Peyer's patch (tissue), 4 donors: ENCODE data around the gene NT5DC3. TPM values are rescaled to one million over a fixed set of nuclear protein-coding genes. Genes with fewer than 3 reads are reported as not detected.

Experiments
- DNase-seq, 3 donors: peaks; one replicate each; pipeline ENCODE4 v3.0.0-alpha.2; 2017 to 2019
- H3K27ac ChIP-seq, 4 donors: fragments of 200-600 bp; sonication (generic); one replicate each; pipeline ENCODE4 v1.5.1; 2016 to 2019
- H3K27me3 ChIP-seq, 2 donors: fragments of 200-600 bp; sonication (generic); one replicate each; pipeline ENCODE4 v1.5.1; 2019
- H3K36me3 ChIP-seq, 3 donors: fragments of 200-600 bp; sonication (generic); one replicate each; pipeline ENCODE4 v1.5.1; 2016 to 2019
- H3K4me1 ChIP-seq, 4 donors: fragments of 200-600 bp; sonication (generic); one replicate each; pipeline ENCODE4 v1.5.1; 2016 to 2019
- H3K4me3 ChIP-seq, 4 donors: fragments of 200-600 bp; sonication (generic); 1 replicate in 3 of 4; 2 replicates in 1 of 4; pipeline ENCODE4 v1.5.1; 2016 to 2019; ENCODE audit warnings: mild to moderate bottlenecking in 1 of 4
- H3K9me3 ChIP-seq, 4 donors: fragments of 200-600 bp; sonication (generic); one replicate each; pipeline ENCODE4 v1.5.1; 2016 to 2019; ENCODE audit warnings: mild to moderate bottlenecking in 1 of 4
- CTCF ChIP-seq, 6 experiments: fragments of 450-650 bp in 4 of 6; fragments of 200-600 bp in 2 of 6; sonication (generic) in 1 of 6; IDR thresholded peaks; one replicate each; pipeline ENCODE4 v1.5.1; 2017 to 2019; ENCODE audit warnings: antibody characterized with exemption in 6 of 6, mild to moderate bottlenecking in 3 of 6, moderate library complexity in 1 of 6
- POLR2A ChIP-seq, 2 donors: fragments of 450-650 bp; IDR thresholded peaks; one replicate each; pipeline ENCODE4 v1.5.1; 2017; ENCODE audit warnings: antibody characterized with exemption in 2 of 2, mild to moderate bottlenecking in 2 of 2, moderate library complexity in 2 of 2
- total RNA-seq, 4 donors: library from RNA; depleted of rRNA; stranded (reverse); fragments of >200 nt; gene quantifications; one replicate each; pipeline ENCODE4 v1.1.0, GENCODE V29; 2016

NT5DC3 gene
- total RNA-seq, 4 donors from 2014 or later = 3.9 to 10.2 (median 7.4) TPM

GRCh38 chr12:103803847-103804246 is 37.2 kb downstream of the NT5DC3 start:
- DNase-seq = no peak
- H3K36me3 ChIP-seq = no peaks in the 10 kb centered on the region
- H3K4me1 ChIP-seq = peaks cover 0 to 20% (median 2%) of the 10 kb centered on the region in 4 donors
- H3K9me3 ChIP-seq = no peaks in the 10 kb centered on the region
- no peak overlapping the region for H3K27ac ChIP-seq
- TF ChIP-seq POLR2A (IDR thresholded peaks at IDR 0.05) (no peak), CTCF (IDR thresholded peaks at IDR 0.05) (no peak)
- no peaks in the 10 kb centered on the region for H3K27me3 ChIP-seq
- no peak overlapping the region for H3K4me3 ChIP-seq

GRCh38 chr12:103802586-103802886 is 38.5 kb downstream of the NT5DC3 start:
- Histone ChIP-seq H3K4me1 (peaks cover 0 to 21% (median 2%) of the 10 kb centered on the region in 4 donors), H3K4me3 (no peak overlapping the region), H3K27ac (no peak overlapping the region), H3K27me3 (no peaks in the 10 kb centered on the region), H3K9me3 (no peaks in the 10 kb centered on the region), H3K36me3 (no peaks in the 10 kb centered on the region)
- no peak for DNase-seq
- TF ChIP-seq CTCF (IDR thresholded peaks at IDR 0.05) (no peak), POLR2A (IDR thresholded peaks at IDR 0.05) (no peak)

GRCh38 chr12:103801709-103802585 is 39.1 kb downstream of the NT5DC3 start:
- no peak overlapping the region for H3K27ac ChIP-seq
- H3K9me3 ChIP-seq = no peaks in the 10 kb centered on the region
- no peaks in the 10 kb centered on the region for H3K27me3 ChIP-seq
- no peak overlapping the region for H3K4me3 ChIP-seq
- TF ChIP-seq POLR2A (IDR thresholded peaks at IDR 0.05) = no peak
- TF ChIP-seq CTCF (IDR thresholded peaks at IDR 0.05) = no peak
- no peak for DNase-seq
- H3K36me3 ChIP-seq = no peaks in the 10 kb centered on the region
- peaks cover 0 to 21% (median 2%) of the 10 kb centered on the region in 4 donors for H3K4me1 ChIP-seq

GRCh38 chr12:103799857-103800771 is 40.9 kb downstream of the NT5DC3 start:
- peak in 2 of 3 donors; percentile 63 to 68 for DNase-seq
- Histone ChIP-seq H3K27me3 (no peaks in the 10 kb centered on the region), H3K36me3 (peaks cover 0 to 5% (median 0%) of the 10 kb centered on the region in 3 donors), H3K4me3 (peak overlapping the region in 2 of 4 donors; percentile 11 to 27), H3K27ac (peak overlapping the region in 3 of 4 donors; percentile 13 to 78 (median 76)), H3K9me3 (no peaks in the 10 kb centered on the region), H3K4me1 (peaks cover 0 to 21% (median 2%) of the 10 kb centered on the region in 4 donors)
- TF ChIP-seq CTCF (IDR thresholded peaks at IDR 0.05) = no peak
- TF ChIP-seq POLR2A (IDR thresholded peaks at IDR 0.05) = no peak

GRCh38 chr12:103799504-103799856 is 41.6 kb downstream of the NT5DC3 start:
- Histone ChIP-seq H3K27me3 (no peaks in the 10 kb centered on the region), H3K4me1 (peaks cover 0 to 21% (median 2%) of the 10 kb centered on the region in 4 donors), H3K4me3 (no peak overlapping the region), H3K9me3 (no peaks in the 10 kb centered on the region), H3K27ac (peak overlapping the region in 2 of 4 donors; percentile 76 to 78), H3K36me3 (peaks cover 0 to 5% (median 0%) of the 10 kb centered on the region in 3 donors)
- DNase-seq = peak in 1 of 3 donors; percentile 54
- TF ChIP-seq POLR2A (IDR thresholded peaks at IDR 0.05) (no peak), CTCF (IDR thresholded peaks at IDR 0.05) (no peak)
